Measurements from ENCODE around the gene GNAS-AS1. TPM values are rescaled to one million over a fixed set of nuclear protein-coding genes. Genes with fewer than 3 reads are reported as not detected.
A peak's percentile ranks its signal among the peaks of the same experiment; 100 is the strongest.

The GNAS-AS1 gene
- total RNA-seq, 1 donor from 2014 or later, result 4.1 TPM

DNA sequence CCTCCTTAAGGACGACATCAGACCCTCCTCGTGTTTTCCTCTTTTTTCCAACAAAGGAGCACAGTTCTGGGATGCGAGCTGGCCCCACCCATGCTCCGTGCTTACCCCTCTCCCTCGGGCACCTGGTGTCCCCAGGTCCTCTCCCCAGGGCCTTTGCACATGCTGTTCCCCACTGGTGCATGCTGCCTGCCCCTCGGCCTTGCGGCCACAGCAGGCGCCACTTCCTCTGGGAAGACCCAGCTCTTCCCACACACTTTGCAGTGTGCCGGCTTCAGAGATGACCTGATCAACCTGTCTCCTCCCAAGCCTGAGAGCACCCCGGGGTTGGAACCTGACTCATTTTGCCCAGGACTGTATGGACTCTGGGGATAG, 39.8 kb downstream of the GNAS-AS1 start:
- no peak for DNase-seq (ENCODE audit: low spot score)

DNA sequence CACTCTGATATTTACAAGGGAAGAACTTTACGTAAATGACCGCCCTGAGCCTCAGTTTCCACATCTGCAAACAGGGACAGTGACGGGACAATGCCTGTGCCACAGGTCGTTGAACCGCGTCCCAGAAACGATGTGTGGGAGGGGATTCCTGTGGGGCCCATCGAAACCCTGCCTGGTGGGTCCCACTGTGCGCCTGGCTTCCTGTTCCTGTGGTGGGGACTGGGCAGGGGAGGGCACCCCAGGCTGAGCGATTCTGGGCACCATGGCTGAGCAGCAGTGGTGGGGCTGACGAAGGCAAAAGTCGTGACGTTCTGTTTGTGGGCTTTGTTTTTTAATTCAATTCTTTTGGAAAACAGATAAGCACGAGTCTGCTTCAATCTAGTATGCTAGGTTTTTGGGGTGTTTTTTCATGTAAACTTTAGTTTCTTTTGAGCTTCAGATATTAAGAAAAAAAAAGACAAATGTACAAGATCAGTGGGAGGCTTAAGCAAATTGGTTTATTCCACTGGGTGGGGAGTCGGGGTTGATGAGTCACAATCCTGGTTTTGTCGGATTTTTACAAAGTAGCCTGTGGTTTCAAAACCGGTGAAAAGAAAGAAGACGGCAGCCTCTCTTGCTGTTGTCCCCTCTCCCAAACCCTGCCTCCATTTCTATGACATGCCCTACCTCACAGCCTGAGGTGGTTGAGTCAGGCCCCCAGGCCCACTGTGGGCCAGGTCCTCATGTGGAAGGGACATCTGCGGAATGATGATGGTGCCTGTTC, 40.4 kb downstream of the GNAS-AS1 start:
- peak; percentile 12 for DNase-seq (ENCODE audit: low spot score)

DNA sequence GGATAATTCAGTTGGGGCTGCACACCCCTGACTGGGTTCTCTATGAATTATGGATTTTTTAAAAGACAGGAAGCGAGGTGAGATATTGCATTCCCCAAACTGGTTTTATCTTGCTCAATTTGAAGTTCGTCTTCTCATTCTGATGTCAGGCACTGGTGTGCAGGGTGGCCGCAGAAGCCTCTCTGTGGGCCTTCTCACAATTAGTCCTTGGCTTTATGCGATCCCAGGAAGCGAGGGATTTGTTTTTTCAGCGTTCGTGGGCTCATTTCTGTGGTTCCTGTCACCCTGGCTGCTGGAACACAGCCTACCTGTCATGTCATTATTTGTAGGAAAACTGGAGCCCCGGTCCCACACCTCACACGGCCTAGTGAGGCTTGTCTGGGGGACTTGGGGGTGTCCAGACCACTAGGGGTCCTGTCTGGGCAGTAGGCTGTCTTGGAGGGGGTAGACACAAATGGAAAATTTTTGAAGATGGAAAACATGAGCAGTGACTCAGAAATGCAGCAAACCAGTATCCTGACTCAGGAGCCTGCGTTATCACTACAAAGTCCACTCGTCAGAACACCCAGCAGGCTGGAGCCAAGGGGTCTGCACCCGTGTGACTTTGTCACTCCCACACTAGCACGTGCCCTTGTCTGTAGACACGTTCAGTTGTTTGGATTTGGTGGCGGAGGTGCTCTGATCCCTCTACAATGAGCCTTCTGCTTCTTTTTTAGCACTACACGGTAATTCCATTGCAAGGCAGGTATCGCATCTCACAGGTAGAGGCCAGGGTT, 42.2 kb downstream of the GNAS-AS1 start:
- DNase-seq (ENCODE audit: low spot score), result no peak

DNA sequence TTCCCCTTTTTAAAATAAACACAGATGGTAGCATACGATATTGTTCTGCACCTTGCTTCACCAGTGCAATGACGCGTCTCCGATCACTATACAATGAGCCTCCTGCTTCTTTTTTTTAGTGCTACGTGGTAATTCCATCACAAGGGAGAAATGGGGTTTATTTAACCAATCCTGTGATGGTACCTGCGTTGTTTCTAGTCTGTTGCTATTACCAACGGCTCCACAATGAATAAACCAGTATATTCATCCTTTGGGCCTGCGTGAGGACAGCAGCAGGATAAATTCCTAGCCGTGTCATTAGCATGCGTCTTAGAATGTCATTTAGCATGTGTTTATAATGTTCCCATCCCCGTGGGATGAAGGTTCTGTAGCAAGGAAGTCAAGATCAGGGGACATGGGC, 42.9 kb downstream of the GNAS-AS1 start:
- no peak for DNase-seq (ENCODE audit: low spot score)

DNA sequence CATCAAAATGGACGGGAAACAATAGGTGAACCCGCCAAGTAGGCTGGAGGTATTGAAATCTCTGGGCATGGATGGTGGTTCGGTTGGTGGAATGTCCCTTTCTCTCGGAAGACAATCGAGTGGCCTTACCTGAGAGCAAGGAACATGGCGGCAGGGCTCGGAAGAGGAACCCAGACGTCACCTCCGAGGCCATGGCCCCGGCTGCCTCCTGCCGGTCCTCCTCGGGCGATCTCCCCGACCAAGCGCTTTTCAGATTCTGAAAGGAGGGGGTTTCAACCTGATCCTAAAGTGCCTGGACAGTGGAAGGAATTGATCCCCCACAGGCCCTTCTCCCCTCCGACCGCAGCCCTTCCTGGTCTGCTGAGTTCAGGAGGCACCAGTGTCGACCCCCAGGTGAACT, 47.2 kb downstream of the GNAS-AS1 start:
- no peak for DNase-seq (ENCODE audit: low spot score)

DNA sequence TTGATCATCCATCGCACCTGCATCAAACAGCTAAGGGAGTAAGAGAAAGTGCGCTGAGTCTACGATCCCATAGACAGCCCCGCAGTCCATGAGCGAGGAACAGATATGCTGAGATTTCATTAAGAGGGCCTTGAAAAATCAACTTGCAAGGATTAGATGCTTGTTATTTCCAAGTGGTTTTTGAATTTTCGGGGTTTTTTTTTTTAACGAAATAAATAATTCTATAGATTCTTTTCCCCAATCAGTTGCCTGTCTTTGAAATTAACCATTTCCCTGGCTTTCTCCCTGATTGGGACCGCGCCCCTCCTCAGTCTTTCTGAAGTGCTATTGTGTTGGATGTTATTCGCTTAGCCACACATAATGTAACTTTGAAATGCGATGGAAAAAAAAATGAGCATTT, 48.6 kb downstream of the GNAS-AS1 start:
- no peak for DNase-seq (ENCODE audit: low spot score)

DNA sequence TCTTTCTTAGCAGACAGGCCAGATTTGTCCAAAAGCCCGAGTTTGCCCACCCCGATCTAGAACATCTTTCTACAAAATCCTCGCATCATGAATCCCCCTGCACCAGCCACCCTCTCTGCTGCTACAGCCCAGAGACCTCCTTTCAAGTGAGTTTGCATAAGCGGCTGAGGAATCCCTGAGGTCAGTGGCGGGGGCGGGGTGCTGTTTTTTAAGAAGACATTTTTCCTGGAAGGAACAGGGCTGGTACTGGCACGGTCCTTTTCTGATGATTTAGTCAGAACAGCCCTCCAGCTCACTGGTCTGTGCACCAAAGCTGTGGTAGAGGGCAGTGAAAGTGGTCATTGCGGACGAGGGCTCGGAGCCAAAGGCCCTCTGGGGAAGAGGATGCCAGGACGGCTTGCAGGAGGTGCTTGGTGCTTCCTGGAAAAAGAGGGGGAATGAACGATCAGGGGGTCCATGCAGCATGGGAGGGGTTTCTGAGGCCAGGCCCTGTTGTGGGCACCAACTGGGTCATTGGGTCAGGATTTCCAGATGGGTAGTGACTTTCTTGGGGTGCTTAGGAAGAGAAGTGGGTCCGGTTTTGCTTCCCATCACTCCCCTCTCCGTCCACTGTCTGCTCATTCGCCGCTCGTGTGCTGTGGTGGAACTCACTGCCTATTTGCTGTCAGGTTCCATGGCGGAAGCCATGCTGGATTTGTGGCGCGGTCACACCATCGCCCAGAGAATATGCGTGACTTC, 50.4 kb downstream of the GNAS-AS1 start:
- DNase-seq (ENCODE audit: low spot score), result no peak

DNA sequence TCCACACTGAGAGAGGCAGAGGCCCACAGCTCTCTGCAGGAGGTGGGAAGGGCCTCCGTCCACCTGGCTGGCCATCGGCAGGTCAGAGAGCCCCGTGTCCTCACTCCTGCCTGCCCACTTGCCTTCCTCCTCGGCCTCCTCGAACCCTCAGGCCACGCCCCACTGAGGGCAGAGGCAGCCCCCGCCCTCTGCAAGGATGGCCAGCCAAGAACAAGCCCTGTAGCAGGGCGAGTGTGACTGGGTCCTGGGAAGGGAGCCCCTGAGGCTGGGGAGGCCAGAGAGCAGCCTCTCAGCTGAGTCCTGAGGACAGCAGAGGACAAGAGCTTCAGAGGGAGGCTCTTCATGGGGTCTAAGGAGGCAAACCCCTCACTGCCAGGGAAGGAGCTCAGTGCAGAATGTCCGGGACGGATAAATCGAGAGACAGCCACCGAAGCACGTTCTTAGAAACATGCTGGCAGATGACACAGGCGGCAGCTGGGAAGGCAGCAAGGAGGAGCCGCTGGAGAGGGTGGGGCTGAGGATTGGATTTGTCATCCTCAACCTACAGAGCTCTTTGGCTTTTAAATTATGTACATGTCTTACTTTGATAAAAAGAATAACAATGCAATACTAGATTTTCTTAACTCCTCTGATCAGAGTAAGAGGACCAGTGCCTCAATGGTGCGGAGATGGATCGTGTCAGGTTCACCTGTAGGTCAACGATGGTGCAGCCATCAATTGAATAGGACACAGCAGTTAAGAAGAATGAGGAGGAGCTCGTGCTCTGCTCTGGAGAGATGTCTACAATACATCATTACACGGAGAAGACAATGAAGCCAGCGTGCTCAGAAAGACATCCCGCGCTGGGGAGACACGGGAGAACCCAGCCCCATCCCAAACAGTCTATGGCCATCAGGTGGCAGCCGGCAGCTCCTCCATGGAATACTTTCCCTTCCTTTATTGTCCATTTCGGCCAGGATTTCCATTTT, 53.0 kb downstream of the GNAS-AS1 start:
- no peak for DNase-seq (ENCODE audit: low spot score)

DNA sequence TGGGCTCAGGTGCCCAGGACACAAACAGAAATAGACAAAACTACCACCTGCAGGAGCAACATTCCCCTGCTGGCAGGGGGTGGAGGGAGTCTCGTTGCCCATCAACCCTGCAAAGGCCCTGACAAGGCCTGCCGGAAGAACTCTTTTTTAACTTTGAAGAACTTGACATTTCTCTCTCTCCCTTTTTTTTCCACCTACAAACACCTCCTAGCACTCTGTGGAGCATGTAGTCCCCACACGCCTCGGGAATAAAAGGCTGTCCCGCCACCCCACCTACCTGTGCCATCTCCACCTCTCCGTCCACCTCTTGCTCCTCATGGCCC, 54.8 kb downstream of the GNAS-AS1 start:
- DNase-seq (ENCODE audit: low spot score), result no peak

DNA sequence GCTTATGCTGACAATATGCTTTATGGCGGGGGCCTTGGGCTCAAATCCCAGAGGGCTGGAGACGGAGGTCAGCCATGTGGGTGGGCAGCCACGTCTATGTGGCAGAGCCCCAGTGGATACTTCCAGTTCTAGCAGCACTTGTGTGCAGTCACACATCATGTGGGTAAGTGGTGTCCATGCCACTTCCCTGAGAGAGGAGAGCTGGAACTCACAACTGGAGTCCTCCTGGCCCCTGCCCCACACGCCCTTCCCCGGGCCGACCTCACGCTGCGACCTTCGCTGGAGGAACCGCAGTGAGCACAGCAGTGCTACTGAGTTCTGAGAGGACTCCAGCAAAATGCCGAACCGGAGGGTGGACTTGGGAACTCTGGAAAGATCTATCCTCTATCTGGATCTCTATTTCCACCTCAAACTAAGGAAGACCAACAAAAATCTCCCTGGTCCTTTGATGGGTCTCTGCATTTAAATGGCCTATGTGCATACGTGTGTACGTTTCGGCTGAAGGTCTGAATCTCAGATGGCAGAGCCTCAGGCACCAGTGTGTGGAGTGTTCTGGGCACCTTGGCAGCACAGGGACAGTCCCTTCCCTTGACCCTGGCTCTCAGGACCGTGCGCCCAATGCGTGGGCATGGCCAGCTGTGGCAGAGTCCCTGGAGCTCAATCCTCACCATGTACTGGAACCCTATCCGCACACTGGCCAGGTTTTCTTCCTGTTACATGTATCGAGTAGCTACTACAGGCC, 55.4 kb downstream of the GNAS-AS1 start:
- no peak for DNase-seq (ENCODE audit: low spot score)

DNA sequence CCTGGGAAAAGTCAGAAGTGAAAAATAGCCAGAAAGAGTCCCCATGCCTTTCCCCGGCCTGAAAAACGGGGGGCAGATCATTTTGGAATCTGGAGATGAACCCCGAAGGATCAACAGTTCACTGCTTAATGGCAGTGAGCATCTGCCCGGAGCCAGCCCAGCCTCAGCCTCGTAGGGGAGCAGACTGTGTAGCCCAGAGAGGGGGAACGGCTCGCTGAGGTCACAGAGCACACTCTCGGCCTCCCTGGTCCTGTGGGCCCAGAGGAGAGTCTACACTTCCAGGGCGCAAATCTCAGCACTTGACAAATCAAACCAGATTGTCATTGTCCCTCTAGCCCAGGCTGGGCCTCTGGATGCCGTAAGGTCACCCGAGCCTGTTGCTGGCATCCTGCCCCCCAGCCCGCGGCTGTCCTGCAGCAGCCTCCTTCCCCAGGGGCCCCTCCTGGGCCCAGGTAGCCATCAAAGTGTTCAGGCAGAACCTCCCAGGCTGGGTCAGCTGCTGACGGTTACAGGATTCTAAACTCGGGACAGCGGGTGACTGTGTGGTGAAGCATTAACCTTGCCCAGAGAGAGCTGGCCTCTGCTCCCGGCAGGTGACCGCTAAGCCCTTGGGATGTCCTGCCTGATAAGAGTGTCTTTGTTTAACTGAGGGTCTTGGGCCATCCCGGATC, 56.1 kb downstream of the GNAS-AS1 start:
- no peak for DNase-seq (ENCODE audit: low spot score)

DNA sequence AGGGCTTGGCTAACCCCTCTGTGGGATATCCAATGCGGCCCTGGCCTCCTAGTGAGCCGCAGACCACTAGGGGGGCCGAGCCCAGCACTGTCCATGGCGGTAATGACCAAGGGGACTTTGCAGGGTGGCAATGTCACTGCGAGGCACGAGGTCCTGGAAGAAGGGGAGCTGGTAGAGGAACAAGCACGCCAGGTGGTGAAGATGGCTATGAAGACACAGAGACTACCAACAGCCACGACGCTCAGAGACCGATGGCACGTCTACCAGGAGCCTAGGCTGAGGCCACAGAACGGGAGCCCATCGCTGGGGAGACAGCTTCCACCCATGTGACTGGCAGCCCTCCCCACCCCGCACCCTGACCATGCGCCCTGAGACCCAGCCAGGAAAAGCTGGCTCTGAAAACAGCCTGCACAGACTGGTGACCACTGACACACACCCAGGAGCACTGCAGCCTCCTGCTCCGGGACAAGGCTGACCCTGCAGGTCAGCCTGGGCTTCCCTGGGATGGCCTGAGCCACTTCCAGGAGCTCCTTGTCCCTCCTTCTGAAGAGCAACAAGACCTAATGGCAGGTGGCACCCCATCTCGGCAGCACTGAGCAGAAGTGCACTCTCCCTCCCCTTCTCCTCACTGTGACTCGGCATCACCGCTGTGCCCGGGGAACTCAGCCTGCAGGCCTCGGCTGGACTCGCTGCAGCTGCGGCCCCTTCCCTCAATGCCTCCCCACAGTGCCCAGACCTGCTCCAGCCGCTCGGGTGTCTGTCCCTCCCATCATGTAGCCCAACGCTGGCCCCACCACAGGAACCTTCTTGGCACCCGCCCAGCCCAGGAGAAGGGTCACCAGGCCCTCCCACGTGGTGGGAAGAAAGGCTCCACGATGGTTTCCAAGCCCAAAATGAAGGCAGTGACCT, 56.9 kb downstream of the GNAS-AS1 start:
- no peak for DNase-seq (ENCODE audit: low spot score)

DNA sequence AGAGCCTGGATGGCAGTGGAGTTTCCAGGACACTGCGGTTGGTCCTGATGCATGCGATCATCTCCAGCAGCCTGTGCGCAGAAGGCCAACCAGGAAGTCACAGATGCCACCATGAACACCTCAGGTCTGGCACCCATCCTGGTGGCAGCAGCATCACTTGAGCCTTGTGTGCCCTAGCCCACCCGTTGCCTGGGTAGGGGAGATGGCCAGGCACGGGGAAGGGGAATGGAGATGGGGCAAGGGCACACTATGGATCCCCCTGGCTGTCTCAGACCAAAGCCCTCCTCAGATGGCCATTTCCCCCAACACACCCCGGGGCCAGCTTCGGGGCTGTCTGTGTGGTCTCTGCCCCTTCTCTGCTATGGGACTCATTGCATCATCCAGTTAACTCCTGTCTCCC, 58.3 kb downstream of the GNAS-AS1 start:
- DNase-seq (ENCODE audit: low spot score), result no peak

DNA sequence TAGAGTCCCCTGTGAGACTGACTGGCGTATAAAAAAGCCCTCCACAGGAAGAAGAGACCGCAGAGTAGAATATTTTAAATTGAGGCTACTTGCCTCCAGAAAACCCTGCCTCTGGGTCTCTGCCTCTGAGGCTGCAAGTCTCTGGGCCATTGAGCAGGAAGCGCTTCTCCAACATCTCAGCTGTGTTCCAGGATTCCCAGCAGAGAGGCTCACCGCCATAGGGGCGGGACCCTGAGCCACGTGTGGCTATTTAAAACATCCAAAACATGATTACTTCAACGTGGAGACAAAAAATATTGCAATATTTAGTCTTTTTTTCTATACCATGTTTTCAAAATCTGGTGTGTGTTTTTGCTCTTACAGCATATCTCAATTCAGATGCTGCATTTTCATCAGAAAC, 59.4 kb downstream of the GNAS-AS1 start:
- DNase-seq (ENCODE audit: low spot score), result no peak

DNA sequence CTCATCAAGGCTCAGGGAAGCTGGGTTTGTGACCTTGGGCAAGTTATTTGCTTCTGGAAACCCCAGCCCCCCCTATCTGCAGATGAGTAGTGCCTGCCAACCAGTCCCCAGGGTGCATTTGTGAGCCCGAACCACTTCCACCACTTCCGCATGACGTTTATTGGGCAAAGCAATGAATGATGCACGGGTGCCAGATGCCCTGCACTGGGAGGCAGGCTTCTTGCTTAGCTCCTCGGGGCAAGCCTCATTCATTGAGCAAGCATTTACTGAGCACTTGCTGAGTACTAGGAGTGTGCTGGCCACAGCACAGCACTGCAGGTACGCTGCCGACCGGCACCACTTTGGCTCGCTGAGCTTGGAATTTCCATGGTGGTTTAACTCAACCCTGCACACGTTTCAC, 60.2 kb downstream of the GNAS-AS1 start:
- no peak for DNase-seq (ENCODE audit: low spot score)

DNA sequence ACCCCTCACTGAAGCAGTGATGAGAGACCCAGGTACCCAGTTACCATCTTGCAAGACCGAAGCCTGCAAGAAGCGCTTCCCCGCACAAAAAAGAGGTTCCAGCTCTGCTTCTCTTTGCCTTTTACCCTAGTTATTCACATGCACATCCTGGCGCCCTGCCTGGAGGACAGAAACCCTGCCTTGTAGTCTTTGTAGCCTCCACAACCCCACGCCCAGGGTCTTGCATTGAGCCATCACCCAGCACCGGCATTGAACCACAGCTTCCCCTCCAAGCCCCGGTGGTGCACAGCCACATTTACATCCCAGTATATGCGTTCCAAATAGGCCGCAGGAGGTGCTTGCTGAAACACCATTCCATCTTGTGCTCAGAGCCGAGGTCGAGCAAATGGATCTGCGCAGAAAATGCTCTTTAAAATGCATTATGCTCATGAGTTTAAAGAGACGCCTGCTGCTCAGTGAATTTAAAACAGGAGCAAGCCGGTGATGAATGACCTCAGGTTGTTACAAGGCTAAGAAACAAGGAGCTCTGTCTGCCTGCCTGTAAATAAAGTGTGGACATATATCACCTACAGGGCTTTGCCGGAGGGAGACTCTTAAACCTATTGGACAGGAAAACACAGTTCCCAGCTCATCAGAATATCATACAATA, 61.7 kb downstream of the GNAS-AS1 start:
- DNase-seq (ENCODE audit: low spot score), result no peak

DNA sequence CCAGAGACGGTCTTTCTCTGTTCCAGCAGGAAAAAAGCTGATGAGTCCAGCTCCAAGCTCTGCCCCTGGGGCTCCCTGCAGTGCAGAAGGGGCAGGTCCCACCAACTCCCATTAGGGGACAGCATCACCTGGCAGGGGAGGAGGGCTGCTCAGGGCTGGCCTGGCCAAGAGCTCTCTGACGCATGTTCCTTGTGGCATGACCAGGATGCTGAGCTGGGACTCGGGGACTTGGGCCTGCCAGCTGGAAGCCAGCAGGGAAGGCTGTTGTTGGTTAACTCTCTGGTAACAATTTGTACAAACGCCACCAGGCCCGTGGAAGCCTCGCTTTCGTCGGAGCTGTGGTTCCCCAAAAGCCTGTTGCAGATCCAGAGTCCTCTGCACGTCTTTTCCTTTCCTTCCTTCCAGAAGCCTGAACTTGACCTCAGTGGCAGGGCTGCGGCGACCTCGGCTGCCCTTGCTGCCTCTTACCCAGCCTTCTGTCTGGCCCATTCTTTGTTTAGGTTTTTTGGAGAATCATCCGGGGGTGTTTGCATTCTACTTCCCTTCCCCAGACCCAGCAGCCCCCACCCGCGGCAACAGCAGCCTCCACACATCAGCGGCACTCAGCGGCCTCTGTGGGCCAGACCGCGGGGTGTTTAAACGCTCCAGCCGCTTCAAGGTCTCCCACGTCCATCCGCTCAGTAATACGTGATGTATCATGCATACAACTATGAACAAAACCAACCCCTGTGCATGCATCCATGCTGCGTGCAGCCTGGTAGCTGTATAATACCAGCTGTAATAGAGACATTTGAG, 63.3 kb downstream of the GNAS-AS1 start:
- no peak for DNase-seq (ENCODE audit: low spot score)

Data from umbilical cord (tissue), 2 donors.